KMS-11 (cell line): Measurements from ENCODE around the gene SLC29A3.

ENCODE experiments used
- H2AFZ ChIP-seq: fragments of 200-600 bp; sonication (generic); 2 replicates; pipeline ENCODE4 v1.6.1; 2016; ENCODE audit warnings: antibody characterized with exemption, mixed run types, low read depth
- H3K27ac ChIP-seq: fragments of 200-600 bp; sonication (generic); 2 replicates; pipeline ENCODE4 v1.6.1; 2016; ENCODE audit warnings: mild to moderate bottlenecking, mixed run types
- H3K27me3 ChIP-seq: fragments of 200-600 bp; sonication (generic); 2 replicates; pipeline ENCODE4 v1.6.1; 2017; ENCODE audit warnings: mild to moderate bottlenecking, low read depth, mixed run types, moderate library complexity; ENCODE audit not compliant: insufficient read depth
- H3K36me3 ChIP-seq: fragments of 200-600 bp; sonication (generic); 2 replicates; pipeline ENCODE4 v1.6.1; 2017; ENCODE audit warnings: mild to moderate bottlenecking, mixed run types; ENCODE audit not compliant: insufficient read depth
- H3K4me1 ChIP-seq: fragments of 200-600 bp; sonication (generic); 2 replicates; pipeline ENCODE4 v1.6.1; 2016; ENCODE audit warnings: mild to moderate bottlenecking, low read depth, mixed run types; ENCODE audit not compliant: poor library complexity, severe bottlenecking
- H3K4me2 ChIP-seq: fragments of 200-600 bp; sonication (generic); 2 replicates; pipeline ENCODE4 v1.7.0; 2016; ENCODE audit warnings: mild to moderate bottlenecking, mixed run types
- H3K4me3 ChIP-seq: fragments of 200-600 bp; sonication (generic); IDR thresholded peaks from 2 replicates; pipeline ENCODE4 v1.6.1; 2017; ENCODE audit warnings: low read depth, low read length, mixed read lengths; ENCODE audit not compliant: insufficient read depth
- H3K79me2 ChIP-seq: fragments of 200-600 bp; sonication (generic); 2 replicates; pipeline ENCODE4 v1.6.1; 2016; ENCODE audit warnings: low read depth, mixed run types; ENCODE audit not compliant: insufficient read depth
- H3K9ac ChIP-seq: fragments of 200-600 bp; sonication (generic); 2 replicates; pipeline ENCODE4 v1.6.1; 2016; ENCODE audit warnings: mild to moderate bottlenecking, mixed run types
- H4K20me1 ChIP-seq: fragments of 200-600 bp; sonication (generic); 2 replicates; pipeline ENCODE4 v1.6.1; 2016; ENCODE audit warnings: mild to moderate bottlenecking, mixed run types; ENCODE audit not compliant: insufficient read depth
- TF ChIP-seq, protein P1 (sequence below): fragments of 200-600 bp; sonication (generic); conservative IDR thresholded peaks from 2 replicates; pipeline ENCODE4 v1.6.1; 2017; ENCODE audit warnings: low read depth, mild to moderate bottlenecking, antibody characterized with exemption, low read length, moderate library complexity, mixed read lengths

Gene SLC29A3

DNA sequence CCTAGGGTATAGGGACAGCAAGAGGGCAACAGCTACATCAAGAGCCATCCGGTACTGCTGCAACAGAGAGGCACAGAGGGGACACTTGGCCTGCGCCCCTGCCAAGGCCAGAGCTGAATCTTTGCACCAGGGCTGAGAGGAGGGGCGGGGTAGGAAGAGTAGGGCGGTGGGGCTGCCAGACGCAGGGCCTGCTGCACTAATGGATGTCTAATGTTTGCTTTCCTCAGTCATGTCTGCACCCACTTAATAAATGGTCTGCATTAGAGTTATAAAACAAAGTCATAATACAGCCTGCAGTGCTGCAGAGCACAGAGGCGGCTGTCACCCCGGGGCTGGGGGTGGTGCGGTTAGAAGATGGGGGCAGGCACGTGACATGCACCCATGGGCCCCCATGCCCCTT is 42.2 kb upstream of the SLC29A3 start:
- H3K4me3 ChIP-seq: no peak overlapping the region
- no peaks in the 10 kb centered on the region for H3K4me1 ChIP-seq
- TF ChIP-seq, protein P1, sequence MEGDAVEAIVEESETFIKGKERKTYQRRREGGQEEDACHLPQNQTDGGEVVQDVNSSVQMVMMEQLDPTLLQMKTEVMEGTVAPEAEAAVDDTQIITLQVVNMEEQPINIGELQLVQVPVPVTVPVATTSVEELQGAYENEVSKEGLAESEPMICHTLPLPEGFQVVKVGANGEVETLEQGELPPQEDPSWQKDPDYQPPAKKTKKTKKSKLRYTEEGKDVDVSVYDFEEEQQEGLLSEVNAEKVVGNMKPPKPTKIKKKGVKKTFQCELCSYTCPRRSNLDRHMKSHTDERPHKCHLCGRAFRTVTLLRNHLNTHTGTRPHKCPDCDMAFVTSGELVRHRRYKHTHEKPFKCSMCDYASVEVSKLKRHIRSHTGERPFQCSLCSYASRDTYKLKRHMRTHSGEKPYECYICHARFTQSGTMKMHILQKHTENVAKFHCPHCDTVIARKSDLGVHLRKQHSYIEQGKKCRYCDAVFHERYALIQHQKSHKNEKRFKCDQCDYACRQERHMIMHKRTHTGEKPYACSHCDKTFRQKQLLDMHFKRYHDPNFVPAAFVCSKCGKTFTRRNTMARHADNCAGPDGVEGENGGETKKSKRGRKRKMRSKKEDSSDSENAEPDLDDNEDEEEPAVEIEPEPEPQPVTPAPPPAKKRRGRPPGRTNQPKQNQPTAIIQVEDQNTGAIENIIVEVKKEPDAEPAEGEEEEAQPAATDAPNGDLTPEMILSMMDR: no peak
- no peak overlapping the region for H2AFZ ChIP-seq
- H3K9ac ChIP-seq: no peak overlapping the region
- no peaks in the 10 kb centered on the region for H3K79me2 ChIP-seq
- no peak overlapping the region for H3K4me2 ChIP-seq
- H3K27ac ChIP-seq: no peak overlapping the region
- H3K27me3 ChIP-seq: no peaks in the 10 kb centered on the region
- H4K20me1 ChIP-seq: no peaks in the 10 kb centered on the region
- H3K36me3 ChIP-seq: no peaks in the 10 kb centered on the region

DNA sequence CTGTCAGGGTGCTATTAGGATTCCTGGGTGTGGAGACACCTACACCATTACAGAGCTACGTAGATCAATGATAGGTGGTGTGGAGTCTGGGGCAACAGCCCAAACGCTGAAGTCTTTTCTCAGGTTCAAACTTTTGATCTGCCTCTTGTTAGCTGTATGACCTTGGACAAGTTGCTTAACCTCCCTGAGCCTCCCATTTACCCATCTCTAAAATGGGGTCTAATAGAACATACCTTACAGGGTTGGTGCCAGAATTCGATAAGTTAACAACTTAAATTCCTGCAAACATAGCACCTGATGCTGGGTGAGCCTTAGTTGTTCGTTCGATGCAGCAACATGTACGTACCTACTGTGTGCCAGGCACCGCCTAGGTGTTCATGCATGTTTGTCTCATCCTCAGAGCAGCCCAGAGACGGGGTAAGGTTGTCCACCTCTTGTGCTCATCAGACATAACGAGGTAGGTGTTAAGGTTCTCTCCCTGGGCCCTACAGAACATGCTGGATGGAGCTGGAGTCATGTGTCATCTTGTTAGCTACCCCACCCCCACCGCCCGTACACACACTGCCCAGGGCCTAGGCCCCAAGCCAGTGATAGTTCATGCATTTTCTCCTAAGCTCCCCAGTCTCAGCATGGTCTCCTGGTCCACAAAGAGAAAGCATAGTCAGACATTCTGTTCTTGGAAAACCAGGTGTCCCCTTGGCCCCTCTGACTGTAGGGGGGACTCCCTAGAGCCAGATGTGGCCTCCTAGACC is 41.0 kb upstream of the SLC29A3 start:
- Histone ChIP-seq H3K4me3 (no peak overlapping the region), H3K27ac (no peak overlapping the region), H3K27me3 (no peaks in the 10 kb centered on the region; the same call in 1 of the 2 replicates), H3K79me2 (no peaks in the 10 kb centered on the region), H3K4me2 (no peak overlapping the region), H2AFZ (no peak overlapping the region), H4K20me1 (no peaks in the 10 kb centered on the region), H3K36me3 (no peaks in the 10 kb centered on the region), H3K9ac (no peak overlapping the region), H3K4me1 (no peaks in the 10 kb centered on the region)
- TF ChIP-seq, protein P1: no peak

DNA sequence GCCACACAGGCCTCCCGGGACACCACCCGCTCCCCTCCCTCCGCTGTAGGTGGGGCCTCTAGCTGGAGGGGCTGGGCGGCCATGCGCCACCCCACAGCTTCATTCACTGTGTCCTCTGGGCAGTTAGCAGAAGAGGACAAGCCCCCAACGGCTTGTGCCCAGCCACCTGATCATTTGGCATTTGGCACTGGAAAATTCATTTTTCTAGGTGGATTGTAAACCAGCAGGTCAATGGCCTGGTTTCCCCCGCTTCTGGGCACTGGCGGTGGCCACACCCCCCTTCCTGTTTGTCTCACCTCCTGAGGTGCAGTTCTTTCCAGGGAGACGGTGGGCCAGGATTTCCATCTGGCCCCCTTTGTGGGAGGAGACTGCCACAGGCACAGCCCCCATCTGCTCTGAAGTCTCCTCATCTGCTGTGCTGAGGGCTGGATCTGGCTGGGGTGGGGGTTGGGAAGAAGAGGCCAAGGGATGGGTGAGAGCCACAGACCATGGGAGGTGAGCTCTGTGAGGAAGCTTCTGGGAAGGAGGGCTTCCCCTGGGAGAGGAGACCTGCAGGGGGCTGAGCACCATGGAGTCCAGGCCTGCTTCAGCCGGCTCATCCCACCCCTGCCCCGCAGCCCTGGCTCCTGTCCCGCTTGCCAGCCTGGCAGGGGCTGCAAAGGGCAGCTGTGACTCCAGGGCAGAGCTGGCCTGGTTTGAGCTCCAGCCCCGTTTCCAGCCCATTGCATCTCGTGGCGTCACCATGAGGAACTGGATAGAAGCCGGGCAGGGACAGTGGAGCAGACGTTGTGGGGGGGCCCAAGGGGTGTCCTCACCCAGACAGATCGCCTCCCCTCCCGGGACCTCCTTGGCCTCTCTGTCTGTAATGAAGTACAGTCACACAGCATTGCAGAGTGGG is 40.1 kb upstream of the SLC29A3 start:
- H3K9ac ChIP-seq: no peak overlapping the region
- no peak overlapping the region for H3K4me3 ChIP-seq
- no peak overlapping the region for H3K27ac ChIP-seq
- H3K79me2 ChIP-seq: no peaks in the 10 kb centered on the region
- TF ChIP-seq, protein P1: no peak
- no peak overlapping the region for H3K4me2 ChIP-seq
- no peaks in the 10 kb centered on the region for H3K36me3 ChIP-seq
- no peaks in the 10 kb centered on the region; the same call in 1 of the 2 replicates for H3K27me3 ChIP-seq
- no peaks in the 10 kb centered on the region for H4K20me1 ChIP-seq
- no peaks in the 10 kb centered on the region for H3K4me1 ChIP-seq
- H2AFZ ChIP-seq: no peak overlapping the region

DNA sequence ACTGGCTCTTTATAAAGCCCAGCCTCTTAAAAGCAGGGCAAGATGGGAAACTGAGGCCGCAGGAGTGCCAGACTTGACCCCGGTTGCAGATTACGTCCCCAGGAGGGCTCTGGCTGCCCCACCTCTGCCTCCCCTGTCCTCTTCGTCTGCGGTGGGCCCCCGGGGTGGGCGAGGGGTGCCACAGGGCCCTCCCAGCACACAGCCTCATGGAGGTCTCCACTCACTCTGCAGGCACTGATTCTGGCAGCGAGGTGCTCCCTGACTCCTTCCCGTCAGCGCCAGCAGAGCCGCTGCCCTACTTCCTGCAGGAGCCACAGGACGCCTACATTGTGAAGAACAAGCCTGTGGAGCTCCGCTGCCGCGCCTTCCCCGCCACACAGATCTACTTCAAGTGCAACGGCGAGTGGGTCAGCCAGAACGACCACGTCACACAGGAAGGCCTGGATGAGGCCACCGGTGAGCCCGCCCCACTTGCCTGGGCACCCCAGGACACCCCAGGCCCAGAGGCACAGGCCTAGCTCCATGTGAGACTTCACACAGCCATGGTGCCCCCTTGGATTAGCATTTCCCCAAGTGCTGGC is 39.4 kb upstream of the SLC29A3 start:
- no peak overlapping the region for H3K4me2 ChIP-seq
- no peaks in the 10 kb centered on the region; the same call in 1 of the 2 replicates for H3K27me3 ChIP-seq
- no peaks in the 10 kb centered on the region for H3K79me2 ChIP-seq
- H3K27ac ChIP-seq: no peak overlapping the region
- H3K4me1 ChIP-seq: no peaks in the 10 kb centered on the region
- no peaks in the 10 kb centered on the region for H4K20me1 ChIP-seq
- no peak overlapping the region for H3K9ac ChIP-seq
- TF ChIP-seq, protein P1: no peak
- no peak overlapping the region for H2AFZ ChIP-seq
- no peak overlapping the region for H3K4me3 ChIP-seq
- no peaks in the 10 kb centered on the region for H3K36me3 ChIP-seq
